ENCODE measurements around the gene GPR61. TPM values are rescaled to one million over a fixed set of nuclear protein-coding genes. Genes with fewer than 3 reads are reported as not detected.
A peak's percentile ranks its signal among the peaks of the same experiment; 100 is the strongest.

Gene GPR61, protein sequence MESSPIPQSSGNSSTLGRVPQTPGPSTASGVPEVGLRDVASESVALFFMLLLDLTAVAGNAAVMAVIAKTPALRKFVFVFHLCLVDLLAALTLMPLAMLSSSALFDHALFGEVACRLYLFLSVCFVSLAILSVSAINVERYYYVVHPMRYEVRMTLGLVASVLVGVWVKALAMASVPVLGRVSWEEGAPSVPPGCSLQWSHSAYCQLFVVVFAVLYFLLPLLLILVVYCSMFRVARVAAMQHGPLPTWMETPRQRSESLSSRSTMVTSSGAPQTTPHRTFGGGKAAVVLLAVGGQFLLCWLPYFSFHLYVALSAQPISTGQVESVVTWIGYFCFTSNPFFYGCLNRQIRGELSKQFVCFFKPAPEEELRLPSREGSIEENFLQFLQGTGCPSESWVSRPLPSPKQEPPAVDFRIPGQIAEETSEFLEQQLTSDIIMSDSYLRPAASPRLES
- total RNA-seq (ENCODE audit: unreplicated experiment), result 0.76 TPM
- long read RNA-seq, result 0 reads

GRCh38 chr1:109539676-109540075 is at the start of gene GPR61:
GPR61 (plus strand) TSS chr1:109539872; CDS start chr1:109543023, 3,151 bp downstream.
- DNase-seq, result peak; percentile 56
- Mint-ChIP-seq H3K27ac (ENCODE audit: unreplicated experiment) (no peak within 1 kb of the TSS), H3K27me3 (ENCODE audit: unreplicated experiment) (peaks cover 5% of the 10 kb centered on the region), H3K4me3 (ENCODE audit: unreplicated experiment) (peak within 1 kb of the TSS; percentile 49), H3K9me3 (ENCODE audit: unreplicated experiment) (no peaks in the 10 kb centered on the region), H3K4me1 (ENCODE audit: low read depth, unreplicated experiment) (peaks cover 3% of the 10 kb centered on the region), H3K36me3 (ENCODE audit: unreplicated experiment) (no peaks in the 10 kb centered on the region)
- TF ChIP-seq CTCF (IDR thresholded peaks at IDR 0.05; ENCODE audit: partially characterized antibody, unreplicated experiment), result no peak

- Mint-ChIP-seq H3K4me1 (ENCODE audit: low read depth, unreplicated experiment) (peaks cover 27% of the 10 kb centered on the region), H3K9me3 (ENCODE audit: unreplicated experiment) (peaks cover 14% of the 10 kb centered on the region), H3K27me3 (ENCODE audit: unreplicated experiment) (peaks cover 11% of the 10 kb centered on the region), H3K36me3 (ENCODE audit: unreplicated experiment) (no peaks in the 10 kb centered on the region), H3K27ac (ENCODE audit: unreplicated experiment) (peak overlapping the region; percentile 20), H3K4me3 (ENCODE audit: unreplicated experiment) (peak overlapping the region; percentile 23)
- TF ChIP-seq CTCF (IDR thresholded peaks at IDR 0.05; ENCODE audit: partially characterized antibody, unreplicated experiment), result peak; percentile 70
- peak; percentile 88 for DNase-seq
Measured at GRCh38 chr1:109490029-109490933, 49.4 kb upstream of the GPR61 start.

DNA sequence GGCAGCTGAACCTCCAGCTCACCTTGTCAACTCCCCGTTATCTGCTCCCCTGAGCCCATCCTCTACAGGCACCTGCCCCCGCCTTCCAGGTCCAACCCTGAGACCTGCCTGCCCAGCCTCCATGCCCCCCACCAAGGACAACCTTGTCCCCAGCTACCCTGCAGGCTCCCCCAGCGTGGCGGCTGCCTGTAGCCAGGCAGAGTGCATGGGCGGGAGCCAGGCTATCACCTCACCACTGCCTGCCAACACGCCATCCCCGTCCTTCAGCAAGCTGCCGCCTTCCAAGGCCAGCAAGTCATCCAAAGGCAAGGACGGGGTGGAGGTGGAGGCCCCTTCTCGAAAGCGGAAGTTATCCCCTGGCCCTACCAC is 48.8 kb upstream of the GPR61 start:
- H3K27me3 Mint-ChIP-seq (ENCODE audit: unreplicated experiment), result peaks cover 9% of the 10 kb centered on the region
- no peak for TF ChIP-seq CTCF (IDR thresholded peaks at IDR 0.05; ENCODE audit: partially characterized antibody, unreplicated experiment)
- peaks cover 11% of the 10 kb centered on the region for H3K9me3 Mint-ChIP-seq (ENCODE audit: unreplicated experiment)
- H3K36me3 Mint-ChIP-seq (ENCODE audit: unreplicated experiment), result no peaks in the 10 kb centered on the region
- no peak overlapping the region for H3K27ac Mint-ChIP-seq (ENCODE audit: unreplicated experiment)
- no peak for DNase-seq
- H3K4me3 Mint-ChIP-seq (ENCODE audit: unreplicated experiment), result no peak overlapping the region
- peaks cover 26% of the 10 kb centered on the region for H3K4me1 Mint-ChIP-seq (ENCODE audit: low read depth, unreplicated experiment)

DNA sequence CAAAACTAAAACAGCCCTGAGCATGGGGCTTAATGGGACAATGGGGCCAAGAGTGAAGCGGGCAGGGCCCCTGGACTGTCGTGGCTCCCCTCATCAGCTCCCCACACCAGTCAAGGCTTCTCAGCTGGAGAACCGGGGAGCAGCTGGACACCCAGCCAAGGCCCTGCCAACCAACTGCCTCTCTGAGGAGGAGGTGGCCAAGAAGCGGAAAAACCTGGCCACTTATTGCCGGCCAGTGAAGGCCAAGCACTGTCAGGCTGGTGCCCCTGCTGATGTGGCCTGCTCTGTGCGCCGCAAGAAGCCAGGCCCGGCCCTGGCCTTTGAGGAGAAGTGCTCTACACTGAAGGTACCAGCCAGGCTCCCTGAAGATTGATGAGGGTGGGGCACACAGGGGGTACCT is 48.3 kb upstream of the GPR61 start:
- DNase-seq, result no peak
- peaks cover 4% of the 10 kb centered on the region for H3K36me3 Mint-ChIP-seq (ENCODE audit: unreplicated experiment)
- H3K27ac Mint-ChIP-seq (ENCODE audit: unreplicated experiment), result no peak overlapping the region
- no peak for TF ChIP-seq CTCF (IDR thresholded peaks at IDR 0.05; ENCODE audit: partially characterized antibody, unreplicated experiment)
- no peak overlapping the region for H3K4me3 Mint-ChIP-seq (ENCODE audit: unreplicated experiment)
- peaks cover 26% of the 10 kb centered on the region for H3K4me1 Mint-ChIP-seq (ENCODE audit: low read depth, unreplicated experiment)
- H3K9me3 Mint-ChIP-seq (ENCODE audit: unreplicated experiment), result peaks cover 8% of the 10 kb centered on the region
- peaks cover 9% of the 10 kb centered on the region for H3K27me3 Mint-ChIP-seq (ENCODE audit: unreplicated experiment)
